HG03139 (cell line): ENCODE data around the gene DGCR6.
A peak's percentile ranks its signal among the peaks of the same experiment; 100 is the strongest.
"Not testable (repeated sequence)": the region's sequence is repeated elsewhere in the genome, so short reads cannot be mapped to it uniquely, and the experiment has no call there.

Experiments used
- ATAC-seq: cut with Tn5 transposase; IDR thresholded peaks from one replicate; pipeline ENCODE4 v1.9.1; 2021; ENCODE audit not compliant: unreplicated experiment

DGCR6 gene

GRCh38 chr22:18905540-18906409, at the start of gene DGCR6:
Gene DGCR6 (plus strand): TSS chr22:18906320. CDS start chr22:18906375, 55 bp downstream.
- ATAC-seq, result peak; percentile 82

- not testable (repeated sequence) for ATAC-seq
These were observed 46.8 kb upstream of the DGCR6 start for GRCh38 chr22:18859314-18859713.

- ATAC-seq, result not testable (repeated sequence)
These were observed 24.9 kb upstream of the DGCR6 start for GRCh38 chr22:18881260-18881659.

GRCh38 chr22:18884465-18884864, 21.7 kb upstream of the DGCR6 start:
- not testable (repeated sequence) for ATAC-seq

DNA sequence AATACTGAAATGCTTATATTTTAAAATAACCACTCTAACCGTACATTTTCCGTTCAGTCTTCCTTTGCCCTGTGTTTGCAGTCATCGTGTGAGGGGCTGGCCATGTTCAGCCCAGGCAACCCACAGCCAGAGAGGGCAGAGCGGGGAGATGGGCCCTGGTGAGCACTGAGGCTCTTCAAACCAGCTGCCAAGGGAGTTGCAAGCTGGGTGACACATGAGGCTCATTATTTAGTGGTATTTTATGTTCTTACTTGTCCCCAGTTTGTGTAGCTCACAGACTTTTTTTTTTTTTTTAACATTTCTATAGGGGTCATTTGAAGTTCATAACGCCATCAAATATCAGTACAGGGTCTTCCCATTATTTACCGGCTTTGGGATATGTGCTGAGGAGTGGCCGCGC, 18.0 kb upstream of the DGCR6 start:
- no peak for ATAC-seq

DNA sequence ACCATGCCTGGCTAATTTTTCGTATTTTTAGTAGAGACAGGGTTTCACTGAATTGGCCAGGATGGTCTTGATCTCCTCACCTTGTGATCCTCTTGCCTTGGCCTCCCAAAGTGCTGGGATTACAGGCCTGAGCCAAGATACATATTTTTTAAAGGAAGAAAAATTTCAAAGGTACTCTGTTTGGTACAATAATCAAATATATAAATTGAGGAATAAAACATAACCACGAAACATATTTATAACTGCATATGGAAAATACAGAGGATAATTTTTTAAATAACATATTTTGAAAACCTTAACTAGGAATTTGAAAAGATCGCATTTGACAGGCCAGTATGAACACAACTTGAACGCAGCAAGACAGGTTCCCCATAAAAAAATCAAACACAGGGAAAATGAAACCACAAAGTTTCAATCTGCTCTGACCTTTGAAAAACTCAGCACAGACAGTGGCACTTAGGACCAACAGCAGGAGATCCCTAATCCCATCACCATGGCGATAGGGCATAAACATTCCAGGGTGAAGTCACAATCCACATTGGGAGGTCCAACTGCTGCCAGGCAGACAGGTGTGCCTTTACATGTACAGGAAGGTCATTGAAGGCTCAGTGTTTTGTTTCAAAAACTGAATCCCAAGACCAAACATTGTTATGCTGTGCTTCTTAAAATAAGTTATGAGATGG, 15.5 kb upstream of the DGCR6 start:
- ATAC-seq, result not testable (repeated sequence)

- not testable (repeated sequence) for ATAC-seq
These were observed 12.3 kb upstream of the DGCR6 start for GRCh38 chr22:18893775-18894174.

GRCh38 chr22:18896037-18896657, 10.0 kb upstream of the DGCR6 start:
- ATAC-seq, result not testable (repeated sequence)

DNA sequence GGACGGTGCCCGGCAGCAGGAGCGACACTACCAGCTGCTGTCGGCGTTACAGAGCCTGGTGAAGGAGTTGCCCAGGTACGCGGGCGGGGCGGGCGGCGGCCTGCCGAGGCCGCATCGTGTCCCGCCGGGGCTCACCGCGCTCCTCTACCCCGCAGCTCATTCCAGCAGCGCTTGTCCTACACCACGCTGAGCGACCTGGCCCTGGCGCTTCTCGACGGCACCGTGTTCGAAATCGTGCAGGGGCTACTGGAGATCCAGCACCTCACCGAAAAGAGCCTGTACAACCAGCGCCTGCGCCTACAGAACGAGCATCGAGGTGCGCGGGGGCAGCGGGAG, 258 bp downstream of the DGCR6 start:
- ATAC-seq, result peak; percentile 16

DNA sequence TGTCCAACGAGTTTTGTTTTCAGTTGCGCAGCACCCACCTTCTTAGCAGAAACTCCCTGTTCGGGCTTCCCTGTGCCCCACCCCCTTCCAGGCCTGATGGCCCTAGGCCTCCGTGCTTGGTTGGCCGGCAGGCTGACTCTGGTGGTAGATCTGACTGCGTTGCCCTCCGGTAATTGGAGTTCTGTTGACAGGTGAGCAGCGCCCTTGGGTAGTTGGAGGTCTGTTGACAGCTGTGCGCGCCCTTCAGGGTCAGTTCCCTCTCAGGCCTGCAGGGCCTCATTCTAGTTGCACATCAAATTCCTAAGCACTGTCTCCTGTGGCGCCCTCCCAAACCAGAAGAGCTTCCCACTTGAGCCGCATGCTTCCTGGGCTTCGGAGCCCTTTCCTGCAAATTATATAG, 776 bp downstream of the DGCR6 start:
- ATAC-seq, result no peak

- ATAC-seq, result no peak
These were observed 3.4 kb downstream of the DGCR6 start for GRCh38 chr22:18909556-18909955.

GRCh38 chr22:18911535-18911934, 5.4 kb downstream of the DGCR6 start:
- not testable (repeated sequence) for ATAC-seq

DNA sequence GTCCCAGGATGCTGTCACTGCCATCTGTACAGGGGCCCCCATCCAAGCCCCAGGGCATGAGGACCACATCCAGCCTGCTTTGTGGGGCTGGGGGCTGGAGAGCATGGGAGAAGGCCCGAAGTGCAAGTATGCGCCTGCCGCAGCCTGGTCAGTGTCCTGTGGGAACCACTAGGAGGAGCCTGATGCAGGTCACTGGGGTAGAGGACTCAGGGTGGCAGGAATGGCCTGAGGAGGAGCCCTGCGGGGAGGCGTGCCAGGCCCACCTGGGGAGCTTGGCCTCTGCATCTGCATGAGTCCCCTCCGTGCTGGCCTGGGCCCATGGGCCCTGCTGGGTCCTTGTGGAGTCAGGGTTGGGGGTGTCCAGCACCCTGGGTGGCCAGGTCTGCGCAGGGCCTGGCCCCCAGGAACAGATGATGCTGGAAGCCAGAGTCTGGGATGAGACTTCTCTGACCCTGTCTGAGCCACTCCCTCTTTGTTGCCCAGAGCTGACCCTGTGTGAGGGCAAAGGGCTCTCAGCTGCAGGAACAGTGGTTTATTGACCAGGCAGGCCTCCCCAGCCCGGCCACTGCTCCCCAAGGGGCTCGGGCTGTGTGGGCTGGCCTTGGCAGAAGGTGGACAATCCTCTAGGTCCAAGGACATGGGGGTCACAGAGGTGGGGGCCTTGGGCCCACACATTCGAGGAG, 6.3 kb downstream of the DGCR6 start:
- ATAC-seq, result not testable (repeated sequence)

GRCh38 chr22:18914558-18914957, 8.4 kb downstream of the DGCR6 start:
- ATAC-seq, result not testable (repeated sequence)

GRCh38 chr22:18915550-18915949, 9.4 kb downstream of the DGCR6 start:
- ATAC-seq, result not testable (repeated sequence)

GRCh38 chr22:18917818-18918217, 11.7 kb downstream of the DGCR6 start:
- ATAC-seq, result not testable (repeated sequence)

DNA sequence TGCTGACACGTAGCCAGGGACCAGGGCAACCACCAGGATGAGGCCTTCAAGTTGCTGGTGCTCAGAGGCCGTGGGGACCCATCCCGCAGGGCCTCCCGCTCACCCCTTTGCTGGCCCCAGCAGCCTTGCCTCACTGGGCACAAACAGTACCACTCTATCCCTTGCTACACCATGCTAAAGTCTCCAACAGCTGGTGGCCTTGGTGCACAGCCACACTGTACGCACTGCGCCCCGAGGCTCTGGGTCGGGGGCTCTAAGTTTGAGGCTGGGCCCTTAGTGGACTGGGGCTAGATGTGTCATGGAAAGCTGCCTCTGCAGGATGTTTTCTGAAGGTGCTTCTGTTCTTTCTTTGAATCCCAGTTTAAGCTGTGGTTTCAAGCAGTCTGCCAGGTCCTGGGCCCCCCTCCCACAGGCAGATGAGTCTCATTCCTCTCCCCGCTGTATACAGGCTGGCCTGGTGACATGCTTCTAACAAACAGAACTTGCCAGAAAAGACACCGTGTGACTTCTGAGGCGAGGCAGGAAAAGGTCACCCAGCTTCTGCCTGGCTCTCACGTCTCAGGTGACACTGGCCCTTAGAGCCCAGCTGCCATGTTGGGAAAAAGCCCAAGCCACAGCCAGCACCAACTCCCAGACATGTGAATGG, 14.3 kb downstream of the DGCR6 start:
- not testable (repeated sequence) for ATAC-seq

- no peak for ATAC-seq
These were observed 19.4 kb downstream of the DGCR6 start for GRCh38 chr22:18925368-18926064.

- ATAC-seq, result no peak
These were observed 20.9 kb downstream of the DGCR6 start for GRCh38 chr22:18927020-18927419.

GRCh38 chr22:18927573-18927972, 21.5 kb downstream of the DGCR6 start:
- no peak for ATAC-seq
